Lower leg skin (tissue), 4 donors: Measurements from ENCODE around the gene TSPO2. TPM values are rescaled to one million over a fixed set of nuclear protein-coding genes. Genes with fewer than 3 reads are reported as not detected.

ENCODE experiments used
- DNase-seq, 2 donors: peaks; one replicate each; pipeline ENCODE4 v3.0.0-alpha.2; 2019; ENCODE audit warnings: low spot score in 2 of 2
- H3K4me3 ChIP-seq: fragments of 200-600 bp; sonication (generic); 2 replicates; pipeline ENCODE4 v1.5.1; 2017; ENCODE audit warnings: mild to moderate bottlenecking, low read depth; ENCODE audit not compliant: poor library complexity, severe bottlenecking
- POLR2A ChIP-seq, 2 donors: fragments of 450-650 bp; IDR thresholded peaks; one replicate each; pipeline ENCODE4 v1.6.1; 2016 to 2017; ENCODE audit warnings: antibody characterized with exemption in 2 of 2, mild to moderate bottlenecking in 1 of 2, moderate library complexity in 1 of 2
- WGBS, 2 donors: methylation state at CpG; one replicate each; pipeline ENCODE4 v1.1.5; 2018; 5-methylcytosine and 5-hydroxymethylcytosine counted together
- intact Hi-C: fragments of 100-400 bp; cut with DNase I; formaldehyde crosslinking; loops from one replicate; pipeline ENCODE4 v1.15.0; 2023; ENCODE audit warnings: low total_unique reads
- total RNA-seq, 4 donors: library from RNA; depleted of rRNA; stranded (reverse); fragments of >200 nt; gene quantifications; one replicate each; pipeline ENCODE4 v1.1.0, GENCODE V29; 2016
- TF ChIP-seq, protein P1 (sequence below), 3 donors: fragments of 450-650 bp; IDR thresholded peaks; one replicate each; pipeline ENCODE4 v1.5.1; 2016; ENCODE audit warnings: antibody characterized with exemption in 3 of 3, mild to moderate bottlenecking in 3 of 3, moderate library complexity in 2 of 3

The TSPO2 gene
- total RNA-seq, 4 donors from 2014 or later: not detected

DNA sequence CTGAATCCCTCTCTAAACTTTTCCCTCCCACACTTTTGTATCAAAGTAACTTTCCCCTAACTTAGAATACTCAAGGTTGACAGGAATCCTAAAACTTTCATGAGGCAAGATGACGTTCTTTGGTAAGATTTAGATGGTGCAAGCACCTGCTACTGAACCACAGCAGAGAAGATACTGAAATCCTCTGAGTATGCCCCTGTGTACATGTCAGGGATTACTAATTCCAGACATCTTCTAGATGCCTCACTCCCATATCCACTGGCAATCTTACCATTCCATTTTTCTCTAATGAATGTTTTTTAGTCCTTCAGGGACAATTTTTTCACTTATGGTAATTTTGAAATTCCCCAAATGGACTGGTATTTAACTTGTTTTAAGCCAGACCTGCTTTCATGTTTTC is 19.8 kb downstream of the TSPO2 start:
- DNase-seq: no peak
- TF ChIP-seq, protein P1, sequence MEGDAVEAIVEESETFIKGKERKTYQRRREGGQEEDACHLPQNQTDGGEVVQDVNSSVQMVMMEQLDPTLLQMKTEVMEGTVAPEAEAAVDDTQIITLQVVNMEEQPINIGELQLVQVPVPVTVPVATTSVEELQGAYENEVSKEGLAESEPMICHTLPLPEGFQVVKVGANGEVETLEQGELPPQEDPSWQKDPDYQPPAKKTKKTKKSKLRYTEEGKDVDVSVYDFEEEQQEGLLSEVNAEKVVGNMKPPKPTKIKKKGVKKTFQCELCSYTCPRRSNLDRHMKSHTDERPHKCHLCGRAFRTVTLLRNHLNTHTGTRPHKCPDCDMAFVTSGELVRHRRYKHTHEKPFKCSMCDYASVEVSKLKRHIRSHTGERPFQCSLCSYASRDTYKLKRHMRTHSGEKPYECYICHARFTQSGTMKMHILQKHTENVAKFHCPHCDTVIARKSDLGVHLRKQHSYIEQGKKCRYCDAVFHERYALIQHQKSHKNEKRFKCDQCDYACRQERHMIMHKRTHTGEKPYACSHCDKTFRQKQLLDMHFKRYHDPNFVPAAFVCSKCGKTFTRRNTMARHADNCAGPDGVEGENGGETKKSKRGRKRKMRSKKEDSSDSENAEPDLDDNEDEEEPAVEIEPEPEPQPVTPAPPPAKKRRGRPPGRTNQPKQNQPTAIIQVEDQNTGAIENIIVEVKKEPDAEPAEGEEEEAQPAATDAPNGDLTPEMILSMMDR (IDR thresholded peaks at IDR 0.05): no peak
- no peak for TF ChIP-seq POLR2A (IDR thresholded peaks at IDR 0.05)
- no peak overlapping the region for H3K4me3 ChIP-seq
- WGBS, 2 donors: 80 to 97% methylated on average over 1 of the region's 1 CpG
- intact Hi-C loops: loop anchor here (10.0 kb wide), 1 partner anchor 57 kb away; no protein-coding TSS in a partner anchor

DNA sequence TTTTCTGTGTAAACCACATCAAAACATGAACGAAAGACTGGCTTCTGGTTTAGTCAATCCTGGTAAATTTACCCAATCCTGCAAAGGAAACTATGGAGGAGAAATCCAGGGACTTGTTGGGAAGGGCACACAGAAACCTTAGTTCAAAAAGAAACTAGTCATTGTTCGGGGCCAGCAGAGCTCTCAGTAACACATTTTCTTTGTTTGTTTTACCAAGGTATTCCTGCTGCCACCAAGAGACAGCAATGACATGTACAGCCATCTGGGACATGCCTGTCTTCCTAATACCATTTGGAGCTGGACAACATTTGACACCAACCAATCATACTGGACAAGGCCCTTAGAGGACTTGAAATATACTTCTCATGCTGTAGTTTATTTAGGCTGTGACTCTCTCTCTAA is 21.6 kb downstream of the TSPO2 start:
- 90% methylated on average over 2 of the region's 2 CpGs for WGBS, 2 donors
- H3K4me3 ChIP-seq: no peak overlapping the region
- intact Hi-C loops: loop anchor here (10.0 kb wide), 1 partner anchor 59 kb away; no protein-coding TSS in a partner anchor
- no peak for DNase-seq
- TF ChIP-seq, protein P1 (IDR thresholded peaks at IDR 0.05): no peak
- no peak for TF ChIP-seq POLR2A (IDR thresholded peaks at IDR 0.05)

DNA sequence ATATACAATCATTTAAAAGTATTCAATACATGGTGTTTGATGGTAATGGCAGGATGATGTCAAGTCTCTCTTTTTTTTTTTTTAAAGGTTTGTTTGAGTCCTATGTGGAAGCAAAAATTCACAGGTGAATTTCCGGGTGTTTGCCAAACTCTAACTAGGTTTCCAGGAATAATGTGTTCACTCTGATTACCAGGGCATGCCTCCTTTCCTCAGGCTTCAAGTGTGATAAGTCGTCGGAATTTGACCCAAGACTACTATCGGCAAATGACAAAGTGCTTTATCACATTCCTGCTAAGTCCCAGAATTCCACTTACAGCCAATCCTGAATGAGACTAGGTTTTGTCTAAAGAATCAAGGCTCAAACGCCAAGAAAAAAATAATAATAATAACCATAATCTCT is 22.6 kb downstream of the TSPO2 start:
- no peak for DNase-seq
- WGBS, 2 donors: 80 to 84% methylated on average over 5 of the region's 5 CpGs
- TF ChIP-seq, protein P1 (IDR thresholded peaks at IDR 0.05): no peak
- TF ChIP-seq POLR2A (IDR thresholded peaks at IDR 0.05): no peak
- intact Hi-C loops: loop anchor here (10.0 kb wide), 1 partner anchor 60 kb away; no protein-coding TSS in a partner anchor
- no peak overlapping the region for H3K4me3 ChIP-seq

- 90 to 98% methylated on average over 2 of the region's 2 CpGs for WGBS, 2 donors
- no peak for DNase-seq
- TF ChIP-seq, protein P1 (IDR thresholded peaks at IDR 0.05): peak in 1 of 3 donors; percentile 38
- no peak for TF ChIP-seq POLR2A (IDR thresholded peaks at IDR 0.05)
- H3K4me3 ChIP-seq: no peak overlapping the region
- intact Hi-C loops: loop anchor here (10.0 kb wide), 1 partner anchor 61 kb away; no protein-coding TSS in a partner anchor
Observed at GRCh38 chr6:41065550-41066026, 23.3 kb downstream of the TSPO2 start.

GRCh38 chr6:41066867-41067304 is 24.6 kb downstream of the TSPO2 start:
- no peak for TF ChIP-seq POLR2A (IDR thresholded peaks at IDR 0.05)
- TF ChIP-seq, protein P1 (IDR thresholded peaks at IDR 0.05): peak in 1 of 3 donors; percentile 53
- 25 to 34% methylated on average over 3 of the region's 3 CpGs for WGBS, 2 donors
- H3K4me3 ChIP-seq: no peak overlapping the region
- DNase-seq: peak; percentile 69 to 92
- intact Hi-C loops: loop anchor here (10.0 kb wide), 1 partner anchor 62 kb away; no protein-coding TSS in a partner anchor

- peak overlapping the region; percentile 63 for H3K4me3 ChIP-seq
- 0 to 1% methylated on average over 16 of the region's 16 CpGs for WGBS, 2 donors
- DNase-seq: no peak
- intact Hi-C loops: no loop called here
- peak in 1 of 2 donors; percentile 26 for TF ChIP-seq POLR2A (IDR thresholded peaks at IDR 0.05)
- TF ChIP-seq, protein P1 (IDR thresholded peaks at IDR 0.05): no peak
Observed at GRCh38 chr6:41071501-41071922, 29.2 kb downstream of the TSPO2 start.
